Measurements from ENCODE around the gene ALKBH2.

DNA sequence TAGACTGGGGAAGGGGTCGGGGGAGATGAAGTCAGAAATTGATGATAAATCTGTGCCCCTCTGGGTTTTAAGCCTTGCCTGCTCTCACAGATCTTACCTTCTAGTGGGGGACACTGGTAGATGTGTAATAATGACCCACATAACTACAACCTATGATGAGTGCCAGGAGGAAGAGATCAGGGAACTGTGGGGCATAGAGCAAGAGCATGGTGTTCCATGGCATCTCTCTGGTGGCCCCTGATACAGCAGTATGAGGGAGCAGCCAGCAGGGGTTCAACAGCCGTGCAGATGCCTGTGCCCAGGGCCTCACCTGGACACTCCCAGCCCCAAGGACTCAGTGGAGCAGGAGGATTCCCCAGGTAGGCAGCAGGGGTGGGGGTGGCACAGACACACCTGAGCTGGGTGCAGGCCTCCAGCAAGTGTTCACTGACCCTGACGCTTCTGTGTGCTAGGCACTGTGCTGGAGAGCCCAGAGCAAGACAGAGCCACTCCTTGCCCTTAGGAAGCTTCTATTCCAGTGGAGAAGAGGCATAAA, 28.1 kb upstream of the ALKBH2 start:
- no peak for TF ChIP-seq POLR2AphosphoS5 (IDR thresholded peaks at IDR 0.05; ENCODE audit: low read depth, low read length)
- no peak for TF ChIP-seq POLR2A (IDR thresholded peaks at IDR 0.05; ENCODE audit: low read depth, low read length)
- no peak for TF ChIP-seq TAF1 (IDR thresholded peaks at IDR 0.05; ENCODE audit: borderline replicate concordance, low read depth, low read length)
